ENCODE data around the gene PIK3C2A. TPM values are rescaled to one million over a fixed set of nuclear protein-coding genes. Genes with fewer than 3 reads are reported as not detected.

PIK3C2A gene
- total and polyA plus RNA-seq, 10 of the 15 experiments (the other 5 are each of a cell fraction or from before 2014, with no cell fraction given): 1.6 to 20.6 (median 9.1) TPM

DNA sequence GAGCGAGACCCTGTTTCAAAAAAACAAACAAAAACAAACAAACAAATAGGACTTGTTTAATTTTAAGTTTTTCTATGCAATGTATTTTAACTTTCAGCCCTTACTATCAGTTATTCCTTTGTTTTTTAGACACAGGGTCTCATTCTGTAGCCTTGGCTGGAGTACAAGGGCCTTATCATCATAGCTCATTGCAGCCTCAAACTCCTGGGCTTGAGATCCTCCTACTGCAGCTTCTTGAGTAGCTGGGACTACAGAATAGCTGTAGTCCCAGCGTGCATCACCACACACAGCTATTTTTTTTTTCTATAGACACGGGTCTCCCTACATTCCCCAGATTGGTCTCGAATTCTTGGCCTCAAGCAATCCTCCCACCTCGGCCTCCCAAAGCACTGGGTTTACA, 44.5 kb downstream of the PIK3C2A start (continued):
- TF ChIP-seq, protein P1, sequence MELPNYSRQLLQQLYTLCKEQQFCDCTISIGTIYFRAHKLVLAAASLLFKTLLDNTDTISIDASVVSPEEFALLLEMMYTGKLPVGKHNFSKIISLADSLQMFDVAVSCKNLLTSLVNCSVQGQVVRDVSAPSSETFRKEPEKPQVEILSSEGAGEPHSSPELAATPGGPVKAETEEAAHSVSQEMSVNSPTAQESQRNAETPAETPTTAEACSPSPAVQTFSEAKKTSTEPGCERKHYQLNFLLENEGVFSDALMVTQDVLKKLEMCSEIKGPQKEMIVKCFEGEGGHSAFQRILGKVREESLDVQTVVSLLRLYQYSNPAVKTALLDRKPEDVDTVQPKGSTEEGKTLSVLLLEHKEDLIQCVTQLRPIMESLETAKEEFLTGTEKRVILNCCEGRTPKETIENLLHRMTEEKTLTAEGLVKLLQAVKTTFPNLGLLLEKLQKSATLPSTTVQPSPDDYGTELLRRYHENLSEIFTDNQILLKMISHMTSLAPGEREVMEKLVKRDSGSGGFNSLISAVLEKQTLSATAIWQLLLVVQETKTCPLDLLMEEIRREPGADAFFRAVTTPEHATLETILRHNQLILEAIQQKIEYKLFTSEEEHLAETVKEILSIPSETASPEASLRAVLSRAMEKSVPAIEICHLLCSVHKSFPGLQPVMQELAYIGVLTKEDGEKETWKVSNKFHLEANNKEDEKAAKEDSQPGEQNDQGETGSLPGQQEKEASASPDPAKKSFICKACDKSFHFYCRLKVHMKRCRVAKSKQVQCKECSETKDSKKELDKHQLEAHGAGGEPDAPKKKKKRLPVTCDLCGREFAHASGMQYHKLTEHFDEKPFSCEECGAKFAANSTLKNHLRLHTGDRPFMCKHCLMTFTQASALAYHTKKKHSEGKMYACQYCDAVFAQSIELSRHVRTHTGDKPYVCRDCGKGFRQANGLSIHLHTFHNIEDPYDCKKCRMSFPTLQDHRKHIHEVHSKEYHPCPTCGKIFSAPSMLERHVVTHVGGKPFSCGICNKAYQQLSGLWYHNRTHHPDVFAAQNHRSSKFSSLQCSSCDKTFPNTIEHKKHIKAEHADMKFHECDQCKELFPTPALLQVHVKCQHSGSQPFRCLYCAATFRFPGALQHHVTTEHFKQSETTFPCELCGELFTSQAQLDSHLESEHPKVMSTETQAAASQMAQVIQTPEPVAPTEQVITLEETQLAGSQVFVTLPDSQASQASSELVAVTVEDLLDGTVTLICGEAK (IDR thresholded peaks at IDR 0.05; ENCODE audit: borderline replicate concordance): no peak
- no peak for TF ChIP-seq MXI1 (IDR thresholded peaks at IDR 0.05; ENCODE audit: low read depth, low read length)
- no peak for TF ChIP-seq SREBF1 (IDR thresholded peaks at IDR 0.05; ENCODE audit: low read length)
- TF ChIP-seq HDAC2 (IDR thresholded peaks at IDR 0.05): no peak
- TF ChIP-seq POU2F2 (IDR thresholded peaks at IDR 0.05; ENCODE audit: borderline replicate concordance, low read depth, low read length): no peak

DNA sequence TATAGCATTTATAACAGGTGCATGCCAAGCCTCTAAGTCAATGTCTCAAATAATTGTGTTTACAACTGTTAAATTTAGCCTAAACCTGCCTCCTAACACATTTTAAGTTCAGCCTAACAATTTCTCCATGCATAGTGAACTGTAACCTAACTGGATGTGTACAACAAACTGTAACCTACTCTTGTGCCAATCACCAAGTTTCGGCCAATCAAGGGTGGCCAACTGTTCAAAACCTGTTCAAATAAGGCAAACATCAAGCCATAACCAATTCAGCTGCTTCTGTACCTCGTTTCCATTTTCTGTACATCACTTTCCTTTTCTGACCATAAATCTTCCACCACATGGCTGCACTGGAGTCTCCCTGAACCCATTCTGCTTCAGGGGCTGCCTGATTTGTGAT, 45.4 kb downstream of the PIK3C2A start:
- RAD21 ChIA-PET (ENCODE audit: unreplicated experiment): no interaction called here
- SMC1A ChIA-PET (ENCODE audit: uncharacterized antibody, unreplicated experiment): interaction anchor here (1.3 to 2.5 kb wide), 5 partner anchors 8 to 84 kb away, joined by 3 to 6 read pairs (median 5); partner anchors contain the start of genes PIK3C2A and RPS13
- Histone ChIP-seq H3K27me3 (replicated peaks in 1 of 2; ENCODE audit: control insufficient read depth in 2 of 2, insufficient read depth in 2 of 2, low read length in 1 of 2) (no peaks in the 10 kb centered on the region), H3K4me2 (ENCODE audit: control insufficient read depth, insufficient read depth) (0 out of 2 replicates have a peak overlapping the region, but pooled peaks have one; percentile 4), H4K20me1 (ENCODE audit: control insufficient read depth, insufficient read depth) (no peaks in the 10 kb centered on the region), H3K36me3 (ENCODE audit: control insufficient read depth in 2 of 2, insufficient read depth in 2 of 2, low read length in 1 of 2) (no peaks in the 10 kb centered on the region), H3K79me2 (ENCODE audit: control insufficient read depth, insufficient read depth, low read length) (peaks cover 2% of the 10 kb centered on the region), H3K9me3 (replicated peaks; ENCODE audit: control insufficient read depth, insufficient read depth, low read length) (no peaks in the 10 kb centered on the region), H3K4me1 (ENCODE audit: control insufficient read depth, insufficient read depth, low read length) (peaks cover 21% of the 10 kb centered on the region), H3K4me3 (no peak overlapping the region), H2AFZ (ENCODE audit: control insufficient read depth, low read depth, low read length) (no peak overlapping the region), H3K27ac (ENCODE audit: control insufficient read depth, insufficient read depth) (0 out of 2 replicates have a peak overlapping the region, but pooled peaks have one; percentile 13), H3K9ac (ENCODE audit: control insufficient read depth, insufficient read depth, low read length) (no peak overlapping the region)
- CTCF ChIA-PET: interaction anchor here (0.9 to 1.3 kb wide), 2 partner anchors 9 to 1159 kb away, joined by 3 to 4 read pairs; no protein-coding TSS in a partner anchor
- in situ Hi-C loops (cut with MboI) (no loop called here), intact Hi-C loops (cut with micrococcal nuclease; ENCODE audit: unreplicated experiment) (no loop called here)
- ATAC-seq: peak; percentile 11
- 62% methylated on average over 2 of the region's 2 CpGs for WGBS (ENCODE audit: insufficient coverage, insufficient replicate concordance, low lambda C conversion rate, missing lambda C conversion rate)
- POLR2A ChIA-PET: interaction anchor here (0.8 to 1.6 kb wide), 3 partner anchors 9 to 47 kb away, joined by 3 to 4 read pairs (median 3); no protein-coding TSS in a partner anchor
- FAIRE-seq: no peak
- BruUV-seq (replicated peaks): no TSS peak
- TF ChIP-seq PKNOX1 (IDR thresholded peaks at IDR 0.05): peak; percentile 82
- TF ChIP-seq JUNB (IDR thresholded peaks at IDR 0.05): no peak
- TF ChIP-seq, protein P2, sequence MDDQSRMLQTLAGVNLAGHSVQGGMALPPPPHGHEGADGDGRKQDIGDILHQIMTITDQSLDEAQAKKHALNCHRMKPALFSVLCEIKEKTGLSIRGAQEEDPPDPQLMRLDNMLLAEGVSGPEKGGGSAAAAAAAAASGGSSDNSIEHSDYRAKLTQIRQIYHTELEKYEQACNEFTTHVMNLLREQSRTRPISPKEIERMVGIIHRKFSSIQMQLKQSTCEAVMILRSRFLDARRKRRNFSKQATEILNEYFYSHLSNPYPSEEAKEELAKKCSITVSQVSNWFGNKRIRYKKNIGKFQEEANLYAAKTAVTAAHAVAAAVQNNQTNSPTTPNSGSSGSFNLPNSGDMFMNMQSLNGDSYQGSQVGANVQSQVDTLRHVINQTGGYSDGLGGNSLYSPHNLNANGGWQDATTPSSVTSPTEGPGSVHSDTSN (IDR thresholded peaks at IDR 0.05; ENCODE audit: insufficient replicate concordance, low read depth, low read length): peak; percentile 48
- no peak for DNase-seq (ENCODE audit: low read depth, low spot score)

Measured in GM12878 (cell line).